ENCODE data around the gene PDSS2. TPM values are rescaled to one million over a fixed set of nuclear protein-coding genes. Genes with fewer than 3 reads are reported as not detected.

PDSS2 gene
- total and polyA plus RNA-seq, 9 of the 15 experiments (the other 6 are each of a cell fraction or from before 2014, with no cell fraction given): 5.8 to 21.1 (median 12.0) TPM

DNA sequence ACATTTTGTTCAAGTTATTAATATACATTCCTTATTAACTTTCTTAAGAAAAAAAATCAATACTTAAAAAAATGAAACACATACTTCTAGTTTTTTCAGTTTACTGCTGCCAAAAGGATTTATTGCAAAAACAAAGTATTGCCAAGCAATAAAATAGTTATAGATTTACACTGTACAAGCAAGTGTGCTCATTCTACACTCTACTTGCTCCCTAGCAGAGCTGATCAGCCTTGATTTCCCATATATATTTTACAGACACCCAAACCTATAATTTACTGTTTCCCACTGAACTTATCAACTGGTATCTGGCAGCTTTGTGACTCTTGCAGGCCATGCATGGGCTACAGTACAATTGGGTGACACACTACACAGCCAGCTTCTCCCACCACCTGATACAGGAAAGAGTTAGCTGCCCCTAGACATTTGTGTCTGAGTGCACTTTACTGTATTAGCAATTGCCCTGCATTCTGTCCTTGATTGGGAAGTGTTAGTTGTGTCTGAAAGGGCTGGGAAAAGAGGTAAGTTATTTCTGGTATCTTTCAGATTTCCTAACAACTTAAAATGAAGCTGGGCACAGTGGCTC, 188.1 kb downstream of the PDSS2 start (continued):
- TF ChIP-seq, protein P1, sequence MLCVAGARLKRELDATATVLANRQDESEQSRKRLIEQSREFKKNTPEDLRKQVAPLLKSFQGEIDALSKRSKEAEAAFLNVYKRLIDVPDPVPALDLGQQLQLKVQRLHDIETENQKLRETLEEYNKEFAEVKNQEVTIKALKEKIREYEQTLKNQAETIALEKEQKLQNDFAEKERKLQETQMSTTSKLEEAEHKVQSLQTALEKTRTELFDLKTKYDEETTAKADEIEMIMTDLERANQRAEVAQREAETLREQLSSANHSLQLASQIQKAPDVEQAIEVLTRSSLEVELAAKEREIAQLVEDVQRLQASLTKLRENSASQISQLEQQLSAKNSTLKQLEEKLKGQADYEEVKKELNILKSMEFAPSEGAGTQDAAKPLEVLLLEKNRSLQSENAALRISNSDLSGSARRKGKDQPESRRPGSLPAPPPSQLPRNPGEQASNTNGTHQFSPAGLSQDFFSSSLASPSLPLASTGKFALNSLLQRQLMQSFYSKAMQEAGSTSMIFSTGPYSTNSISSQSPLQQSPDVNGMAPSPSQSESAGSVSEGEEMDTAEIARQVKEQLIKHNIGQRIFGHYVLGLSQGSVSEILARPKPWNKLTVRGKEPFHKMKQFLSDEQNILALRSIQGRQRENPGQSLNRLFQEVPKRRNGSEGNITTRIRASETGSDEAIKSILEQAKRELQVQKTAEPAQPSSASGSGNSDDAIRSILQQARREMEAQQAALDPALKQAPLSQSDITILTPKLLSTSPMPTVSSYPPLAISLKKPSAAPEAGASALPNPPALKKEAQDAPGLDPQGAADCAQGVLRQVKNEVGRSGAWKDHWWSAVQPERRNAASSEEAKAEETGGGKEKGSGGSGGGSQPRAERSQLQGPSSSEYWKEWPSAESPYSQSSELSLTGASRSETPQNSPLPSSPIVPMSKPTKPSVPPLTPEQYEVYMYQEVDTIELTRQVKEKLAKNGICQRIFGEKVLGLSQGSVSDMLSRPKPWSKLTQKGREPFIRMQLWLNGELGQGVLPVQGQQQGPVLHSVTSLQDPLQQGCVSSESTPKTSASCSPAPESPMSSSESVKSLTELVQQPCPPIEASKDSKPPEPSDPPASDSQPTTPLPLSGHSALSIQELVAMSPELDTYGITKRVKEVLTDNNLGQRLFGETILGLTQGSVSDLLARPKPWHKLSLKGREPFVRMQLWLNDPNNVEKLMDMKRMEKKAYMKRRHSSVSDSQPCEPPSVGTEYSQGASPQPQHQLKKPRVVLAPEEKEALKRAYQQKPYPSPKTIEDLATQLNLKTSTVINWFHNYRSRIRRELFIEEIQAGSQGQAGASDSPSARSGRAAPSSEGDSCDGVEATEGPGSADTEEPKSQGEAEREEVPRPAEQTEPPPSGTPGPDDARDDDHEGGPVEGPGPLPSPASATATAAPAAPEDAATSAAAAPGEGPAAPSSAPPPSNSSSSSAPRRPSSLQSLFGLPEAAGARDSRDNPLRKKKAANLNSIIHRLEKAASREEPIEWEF (CRISPR knock-in tag; IDR thresholded peaks at IDR 0.05): no peak
- no peak for TF ChIP-seq YBX1 (IDR thresholded peaks at IDR 0.05)
- no peak for TF ChIP-seq BRCA1 (IDR thresholded peaks at IDR 0.05)
- TF ChIP-seq BRCA1 (CRISPR knock-in tag; IDR thresholded peaks at IDR 0.05): no peak

DNA sequence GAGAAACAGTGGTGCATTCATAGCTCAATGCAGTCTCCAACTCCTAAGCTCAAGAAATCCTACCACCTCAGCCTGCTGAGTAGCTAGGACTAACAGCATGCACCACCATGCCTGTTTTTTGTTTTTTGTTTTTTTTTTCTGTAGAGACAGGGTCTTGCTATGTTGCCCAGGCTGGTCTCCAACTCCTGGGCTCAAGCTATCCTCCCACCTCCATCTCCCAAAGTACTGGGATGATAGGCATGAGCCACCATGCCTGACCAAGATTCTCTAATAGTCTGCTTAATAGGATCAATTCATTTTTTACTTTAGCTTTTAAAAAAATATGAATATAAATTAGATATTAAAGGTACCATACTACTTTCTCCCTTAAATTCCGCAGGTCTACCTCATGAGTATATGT, 191.7 kb downstream of the PDSS2 start:
- no peak overlapping the region for H3K27ac ChIP-seq (ENCODE audit: extremely low read depth, low read depth, low read length)
- H3K36me3 ChIP-seq (ENCODE audit: control insufficient read depth, insufficient read depth, low read length): no peaks in the 10 kb centered on the region
- no peak for DNase-seq (ENCODE audit: extremely low read depth in 1 of 4, low spot score in 3 of 4)
- intact Hi-C loops (cut with micrococcal nuclease) (no loop called here), in situ Hi-C loops (cut with MboI) (no loop called here)
- H3K4me3 ChIP-seq: no peak overlapping the region
- no peak overlapping the region for H2AFZ ChIP-seq (ENCODE audit: low read depth, low read length)
- H4K20me1 ChIP-seq (replicated peaks; ENCODE audit: control insufficient read depth, insufficient read depth, low read length): no peaks in the 10 kb centered on the region
- no TSS peak for BruUV-seq (replicated peaks)
- no peaks in the 10 kb centered on the region for H3K4me1 ChIP-seq (replicated peaks in 1 of 2; ENCODE audit: control insufficient read depth in 2 of 2, insufficient read depth in 2 of 2, low read length in 2 of 2)
- no peak overlapping the region for H3K9ac ChIP-seq (ENCODE audit: insufficient read depth in 1 of 2, low read depth in 2 of 2, low read length in 2 of 2)
- WGBS (ENCODE audit: insufficient coverage, low coverage, missing lambda C conversion rate): 100% methylated on average over 1 of the region's 1 CpG
- H3K9me3 ChIP-seq (replicated peaks; ENCODE audit: control insufficient read depth, insufficient read depth, low read depth, low read length): no peaks in the 10 kb centered on the region
- TF ChIP-seq ZNF121 (CRISPR knock-in tag; conservative IDR thresholded peaks at IDR 0.05) (0 out of 2 replicates have a peak, but pooled peaks have one; percentile 36), SRSF7 (optimal IDR thresholded peaks at IDR 0.05; ENCODE audit: low read depth, low read length) (no peak)
- no peak; the same call in 2 of the 3 replicates for ATAC-seq
- H3K27me3 ChIP-seq (ENCODE audit: control insufficient read depth in 2 of 2, insufficient read depth in 2 of 2, low read length in 2 of 2): no peaks in the 10 kb centered on the region
- no peak overlapping the region for H3K4me2 ChIP-seq (ENCODE audit: insufficient read depth, low read length)
- no peak for FAIRE-seq
- ChIA-PET POLR2A (interaction anchor here (0.6 to 2.0 kb wide), 5 partner anchors 9 to 505 kb away, joined by 3 to 8 read pairs (median 5); no protein-coding TSS in a partner anchor), CTCF (ENCODE audit: low intra/inter-chr PET ratio) (no interaction called here)
- no peaks in the 10 kb centered on the region for H3K9me1 ChIP-seq (ENCODE audit: control insufficient read depth, insufficient read depth, low read length)
- H3K79me2 ChIP-seq (ENCODE audit: control insufficient read depth, insufficient read depth, low read length): no peaks in the 10 kb centered on the region
